ENCODE results near the gene FAM89A. TPM values are rescaled to one million over a fixed set of nuclear protein-coding genes. Genes with fewer than 3 reads are reported as not detected.
A peak's percentile ranks its signal among the peaks of the same experiment; 100 is the strongest.

FAM89A gene
- total and polyA plus RNA-seq, 9 of the 15 experiments (the other 6 are each of a cell fraction or from before 2014, with no cell fraction given): 8.7 to 66.2 (median 43.3) TPM

DNA sequence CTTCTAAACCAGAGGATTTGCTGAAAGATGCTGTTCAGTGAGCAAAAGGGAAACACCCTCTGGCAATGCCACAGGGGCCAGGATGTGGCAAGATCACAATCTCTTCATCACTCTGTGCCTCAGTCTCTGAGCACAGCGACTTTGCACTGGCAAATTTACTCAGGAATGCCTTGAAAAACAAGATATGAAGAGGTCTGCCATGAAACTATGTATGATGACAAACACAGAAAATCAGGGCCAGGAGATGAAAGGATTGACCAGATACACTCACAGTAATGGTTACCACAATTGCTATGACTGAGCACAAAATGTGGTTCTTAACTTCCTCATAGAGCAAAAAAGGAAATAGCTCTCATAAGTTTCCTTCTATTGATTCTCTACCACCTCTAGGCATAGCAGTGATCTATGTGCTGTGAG is 67.2 kb downstream of the FAM89A start:
- ATAC-seq: peak; percentile 39; the same call in 2 of the 3 replicates
- Histone ChIP-seq H3K9me1 (ENCODE audit: control insufficient read depth, insufficient read depth, low read length) (no peaks in the 10 kb centered on the region), H2AFZ (ENCODE audit: low read depth, low read length) (no peak overlapping the region), H3K4me1 (replicated peaks in 1 of 2; ENCODE audit: control insufficient read depth in 2 of 2, insufficient read depth in 2 of 2, low read length in 2 of 2) (peaks cover under 1 to 9% of the 10 kb centered on the region in 2 experiments; a peak in 3 of 5 replicates), H3K79me2 (ENCODE audit: control insufficient read depth, insufficient read depth, low read length) (peaks cover 14% of the 10 kb centered on the region), H3K4me3 (no peak overlapping the region), H3K36me3 (ENCODE audit: control insufficient read depth, insufficient read depth, low read length) (peaks cover 13% of the 10 kb centered on the region; the same call in 2 of the 3 replicates), H3K27ac (ENCODE audit: extremely low read depth, low read depth, low read length) (no peak overlapping the region), H3K4me2 (ENCODE audit: insufficient read depth, low read length) (no peak overlapping the region), H4K20me1 (replicated peaks; ENCODE audit: control insufficient read depth, insufficient read depth, low read length) (peaks cover 5% of the 10 kb centered on the region), H3K9ac (ENCODE audit: insufficient read depth in 1 of 2, low read depth in 2 of 2, low read length in 2 of 2) (no peak overlapping the region), H3K27me3 (ENCODE audit: control insufficient read depth in 2 of 2, insufficient read depth in 2 of 2, low read length in 2 of 2) (no peaks in the 10 kb centered on the region), H3K9me3 (replicated peaks; ENCODE audit: control insufficient read depth, insufficient read depth, low read depth, low read length) (no peaks in the 10 kb centered on the region; the same call in 1 of the 2 replicates)
- WGBS (ENCODE audit: insufficient coverage, low coverage, missing lambda C conversion rate): 30% methylated on average over 1 of the region's 1 CpG
- FAIRE-seq: no peak
- intact Hi-C loops (cut with micrococcal nuclease): no loop called here
- DNase-seq (ENCODE audit: extremely low read depth in 1 of 4, low spot score in 3 of 4): no peak
- POLR2A ChIA-PET: interaction anchor here (0.7 to 2.4 kb wide), 7 partner anchors 9 to 201 kb away, joined by 3 to 15 read pairs (median 5); no protein-coding TSS in a partner anchor
- no TSS peak for BruUV-seq (replicated peaks)
- in situ Hi-C loops (cut with MboI): no loop called here
- CTCF ChIA-PET (ENCODE audit: low intra/inter-chr PET ratio): no interaction called here
- TF ChIP-seq C11orf30 (IDR thresholded peaks at IDR 0.05; ENCODE audit: low read depth): peak; percentile 18; the same call in 1 of the 2 replicates
- TF ChIP-seq ELF1 (tag; IDR thresholded peaks at IDR 0.05): peak; percentile 51; the same call in 1 of the 2 replicates
- 0 out of 2 replicates have a peak, but pooled peaks have one; percentile 23 for TF ChIP-seq ZBTB17 (CRISPR knock-in tag; IDR thresholded peaks at IDR 0.05)
- TF ChIP-seq SMARCE1 (IDR thresholded peaks at IDR 0.05): peak; percentile 39; the same call in 1 of the 2 replicates
- no peak for TF ChIP-seq NELFE (IDR thresholded peaks at IDR 0.05; ENCODE audit: insufficient read depth, insufficient read length)
- TF ChIP-seq MAFF (IDR thresholded peaks at IDR 0.05; ENCODE audit: low read length): peak; percentile 32; the same call in 1 of the 2 replicates
- TF ChIP-seq HDAC2 (IDR thresholded peaks at IDR 0.05): peak; percentile 93
- TF ChIP-seq, protein P1, sequence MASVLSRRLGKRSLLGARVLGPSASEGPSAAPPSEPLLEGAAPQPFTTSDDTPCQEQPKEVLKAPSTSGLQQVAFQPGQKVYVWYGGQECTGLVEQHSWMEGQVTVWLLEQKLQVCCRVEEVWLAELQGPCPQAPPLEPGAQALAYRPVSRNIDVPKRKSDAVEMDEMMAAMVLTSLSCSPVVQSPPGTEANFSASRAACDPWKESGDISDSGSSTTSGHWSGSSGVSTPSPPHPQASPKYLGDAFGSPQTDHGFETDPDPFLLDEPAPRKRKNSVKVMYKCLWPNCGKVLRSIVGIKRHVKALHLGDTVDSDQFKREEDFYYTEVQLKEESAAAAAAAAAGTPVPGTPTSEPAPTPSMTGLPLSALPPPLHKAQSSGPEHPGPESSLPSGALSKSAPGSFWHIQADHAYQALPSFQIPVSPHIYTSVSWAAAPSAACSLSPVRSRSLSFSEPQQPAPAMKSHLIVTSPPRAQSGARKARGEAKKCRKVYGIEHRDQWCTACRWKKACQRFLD (CRISPR knock-in tag; IDR thresholded peaks at IDR 0.05): no peak
- peak; percentile 43 for TF ChIP-seq MEIS2 (IDR thresholded peaks at IDR 0.05; ENCODE audit: partially characterized antibody)
- no peak for TF ChIP-seq KLF13 (tag; IDR thresholded peaks at IDR 0.05; ENCODE audit: borderline replicate concordance, low read depth)
- TF ChIP-seq, protein P2, sequence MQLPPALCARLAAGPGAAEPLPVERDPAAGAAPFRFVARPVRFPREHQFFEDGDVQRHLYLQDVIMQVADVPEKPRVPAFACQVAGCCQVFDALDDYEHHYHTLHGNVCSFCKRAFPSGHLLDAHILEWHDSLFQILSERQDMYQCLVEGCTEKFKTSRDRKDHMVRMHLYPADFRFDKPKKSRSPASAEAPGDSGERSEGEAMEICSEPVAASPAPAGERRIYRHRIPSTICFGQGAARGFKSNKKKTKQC (CRISPR knock-in tag; IDR thresholded peaks at IDR 0.05): no peak
- TF ChIP-seq TEAD4 (IDR thresholded peaks at IDR 0.05; ENCODE audit: low read length): peak; percentile 64; the same call in 1 of the 2 replicates
- no peak for TF ChIP-seq TEAD4 (CRISPR knock-in tag; IDR thresholded peaks at IDR 0.05; ENCODE audit: borderline replicate concordance)
- no peak for TF ChIP-seq ZC3H4 (CRISPR knock-in tag; IDR thresholded peaks at IDR 0.05; ENCODE audit: borderline replicate concordance)
- TF ChIP-seq ZNF354B (CRISPR knock-in tag; IDR thresholded peaks at IDR 0.05): no peak
- no peak for TF ChIP-seq POLR3A (IDR thresholded peaks at IDR 0.05; ENCODE audit: borderline replicate concordance, extremely low read depth, insufficient read depth, insufficient read length)
- TF ChIP-seq GATAD2A (IDR thresholded peaks at IDR 0.05): no peak
- TF ChIP-seq YBX1 (IDR thresholded peaks at IDR 0.05): no peak
- no peak for TF ChIP-seq E2F3 (CRISPR knock-in tag; IDR thresholded peaks at IDR 0.05)
- TF ChIP-seq, protein P3, sequence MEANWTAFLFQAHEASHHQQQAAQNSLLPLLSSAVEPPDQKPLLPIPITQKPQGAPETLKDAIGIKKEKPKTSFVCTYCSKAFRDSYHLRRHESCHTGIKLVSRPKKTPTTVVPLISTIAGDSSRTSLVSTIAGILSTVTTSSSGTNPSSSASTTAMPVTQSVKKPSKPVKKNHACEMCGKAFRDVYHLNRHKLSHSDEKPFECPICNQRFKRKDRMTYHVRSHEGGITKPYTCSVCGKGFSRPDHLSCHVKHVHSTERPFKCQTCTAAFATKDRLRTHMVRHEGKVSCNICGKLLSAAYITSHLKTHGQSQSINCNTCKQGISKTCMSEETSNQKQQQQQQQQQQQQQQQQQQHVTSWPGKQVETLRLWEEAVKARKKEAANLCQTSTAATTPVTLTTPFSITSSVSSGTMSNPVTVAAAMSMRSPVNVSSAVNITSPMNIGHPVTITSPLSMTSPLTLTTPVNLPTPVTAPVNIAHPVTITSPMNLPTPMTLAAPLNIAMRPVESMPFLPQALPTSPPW (CRISPR knock-in tag; IDR thresholded peaks at IDR 0.05): peak; percentile 18; the same call in 1 of the 2 replicates
- TF ChIP-seq ZNF146 (CRISPR knock-in tag; IDR thresholded peaks at IDR 0.05; ENCODE audit: unreplicated experiment): no peak
- peak; percentile 66 for TF ChIP-seq MAFG (tag; conservative IDR thresholded peaks at IDR 0.05)

All from K562 (cell line).